Measurements from ENCODE around the gene VAMP2.

DNA sequence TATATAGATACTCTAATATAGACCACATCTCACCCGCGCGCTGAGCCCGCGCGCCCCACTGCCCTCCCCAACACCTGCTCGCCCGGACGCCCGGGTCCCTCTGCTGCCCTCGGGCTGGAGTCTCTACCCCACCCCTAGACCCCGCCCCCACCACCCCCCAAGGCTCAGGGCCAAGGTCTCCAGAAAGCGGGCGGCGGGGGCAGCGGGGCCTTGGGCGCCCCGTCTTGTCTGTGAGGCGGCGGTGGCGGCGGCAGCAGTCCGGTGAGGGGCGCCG lies 41.4 kb downstream of the VAMP2 start:
- TF ChIP-seq TAF1 (IDR thresholded peaks at IDR 0.05; ENCODE audit: low read depth): no peak
- TF ChIP-seq EGR1 (IDR thresholded peaks at IDR 0.05): no peak
- TF ChIP-seq CEBPB (IDR thresholded peaks at IDR 0.05): no peak
- TF ChIP-seq YY1 (IDR thresholded peaks at IDR 0.05; ENCODE audit: low read depth): no peak
- TF ChIP-seq, protein P1, sequence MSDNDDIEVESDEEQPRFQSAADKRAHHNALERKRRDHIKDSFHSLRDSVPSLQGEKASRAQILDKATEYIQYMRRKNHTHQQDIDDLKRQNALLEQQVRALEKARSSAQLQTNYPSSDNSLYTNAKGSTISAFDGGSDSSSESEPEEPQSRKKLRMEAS (IDR thresholded peaks at IDR 0.05): no peak
- TF ChIP-seq ZBTB7A (IDR thresholded peaks at IDR 0.05; ENCODE audit: low read depth): no peak
- TF ChIP-seq, protein P2, sequence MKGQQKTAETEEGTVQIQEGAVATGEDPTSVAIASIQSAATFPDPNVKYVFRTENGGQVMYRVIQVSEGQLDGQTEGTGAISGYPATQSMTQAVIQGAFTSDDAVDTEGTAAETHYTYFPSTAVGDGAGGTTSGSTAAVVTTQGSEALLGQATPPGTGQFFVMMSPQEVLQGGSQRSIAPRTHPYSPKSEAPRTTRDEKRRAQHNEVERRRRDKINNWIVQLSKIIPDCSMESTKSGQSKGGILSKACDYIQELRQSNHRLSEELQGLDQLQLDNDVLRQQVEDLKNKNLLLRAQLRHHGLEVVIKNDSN (IDR thresholded peaks at IDR 0.05): no peak
- TF ChIP-seq, protein P3, sequence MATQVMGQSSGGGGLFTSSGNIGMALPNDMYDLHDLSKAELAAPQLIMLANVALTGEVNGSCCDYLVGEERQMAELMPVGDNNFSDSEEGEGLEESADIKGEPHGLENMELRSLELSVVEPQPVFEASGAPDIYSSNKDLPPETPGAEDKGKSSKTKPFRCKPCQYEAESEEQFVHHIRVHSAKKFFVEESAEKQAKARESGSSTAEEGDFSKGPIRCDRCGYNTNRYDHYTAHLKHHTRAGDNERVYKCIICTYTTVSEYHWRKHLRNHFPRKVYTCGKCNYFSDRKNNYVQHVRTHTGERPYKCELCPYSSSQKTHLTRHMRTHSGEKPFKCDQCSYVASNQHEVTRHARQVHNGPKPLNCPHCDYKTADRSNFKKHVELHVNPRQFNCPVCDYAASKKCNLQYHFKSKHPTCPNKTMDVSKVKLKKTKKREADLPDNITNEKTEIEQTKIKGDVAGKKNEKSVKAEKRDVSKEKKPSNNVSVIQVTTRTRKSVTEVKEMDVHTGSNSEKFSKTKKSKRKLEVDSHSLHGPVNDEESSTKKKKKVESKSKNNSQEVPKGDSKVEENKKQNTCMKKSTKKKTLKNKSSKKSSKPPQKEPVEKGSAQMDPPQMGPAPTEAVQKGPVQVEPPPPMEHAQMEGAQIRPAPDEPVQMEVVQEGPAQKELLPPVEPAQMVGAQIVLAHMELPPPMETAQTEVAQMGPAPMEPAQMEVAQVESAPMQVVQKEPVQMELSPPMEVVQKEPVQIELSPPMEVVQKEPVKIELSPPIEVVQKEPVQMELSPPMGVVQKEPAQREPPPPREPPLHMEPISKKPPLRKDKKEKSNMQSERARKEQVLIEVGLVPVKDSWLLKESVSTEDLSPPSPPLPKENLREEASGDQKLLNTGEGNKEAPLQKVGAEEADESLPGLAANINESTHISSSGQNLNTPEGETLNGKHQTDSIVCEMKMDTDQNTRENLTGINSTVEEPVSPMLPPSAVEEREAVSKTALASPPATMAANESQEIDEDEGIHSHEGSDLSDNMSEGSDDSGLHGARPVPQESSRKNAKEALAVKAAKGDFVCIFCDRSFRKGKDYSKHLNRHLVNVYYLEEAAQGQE (IDR thresholded peaks at IDR 0.05; ENCODE audit: low read depth): no peak
- no peak for TF ChIP-seq CREB1 (IDR thresholded peaks at IDR 0.05; ENCODE audit: low read depth)
- TF ChIP-seq FOXM1 (IDR thresholded peaks at IDR 0.05; ENCODE audit: borderline replicate concordance, low read depth): no peak
